Stimulated activated CD4-positive, alpha-beta T cell treated with anti-CD3 and anti-CD28 coated beads, TNF-alpha, amount 100 ng/mL, for 24 hours (primary cell): Measurements from ENCODE around the gene SLC22A23.
"Not testable (repeated sequence)": the region's sequence is repeated elsewhere in the genome, so short reads cannot be mapped to it uniquely, and the experiment has no call there.

Source experiments
- DNase-seq, 3 experiments: peaks; one replicate each; pipeline ENCODE4 v3.0.0-alpha.2; 2020; ENCODE audit warnings: low read depth in 3 of 3

Gene SLC22A23

GRCh38 chr6:3244832-3245161 lies 212.1 kb downstream of the SLC22A23 start:
- not testable (repeated sequence) for DNase-seq

- no peak for DNase-seq
These were observed 212.6 kb downstream of the SLC22A23 start for GRCh38 chr6:3244003-3244831.

- DNase-seq = no peak
These were observed 214.1 kb downstream of the SLC22A23 start for GRCh38 chr6:3242768-3243167.

GRCh38 chr6:3241745-3242144 lies 215.1 kb downstream of the SLC22A23 start:
- not testable (repeated sequence) for DNase-seq

- DNase-seq = no peak
These were observed 216.3 kb downstream of the SLC22A23 start for GRCh38 chr6:3240595-3240994.

- DNase-seq = no peak
These were observed 217.6 kb downstream of the SLC22A23 start for GRCh38 chr6:3239110-3239830.

GRCh38 chr6:3237761-3238662 lies 218.8 kb downstream of the SLC22A23 start:
- DNase-seq = no peak

- no peak for DNase-seq
These were observed 220.8 kb downstream of the SLC22A23 start for GRCh38 chr6:3236005-3236404.

GRCh38 chr6:3235486-3235885 lies 221.4 kb downstream of the SLC22A23 start:
- DNase-seq = no peak

- DNase-seq = no peak
These were observed 222.9 kb downstream of the SLC22A23 start for GRCh38 chr6:3233904-3234303.

- DNase-seq = no peak
These were observed 223.5 kb downstream of the SLC22A23 start for GRCh38 chr6:3233321-3233720.

GRCh38 chr6:3232017-3232945 lies 224.6 kb downstream of the SLC22A23 start:
- no peak for DNase-seq

- DNase-seq = no peak
These were observed 225.4 kb downstream of the SLC22A23 start for GRCh38 chr6:3231247-3232016.

- DNase-seq = no peak
These were observed 226.0 kb downstream of the SLC22A23 start for GRCh38 chr6:3230900-3231246.

GRCh38 chr6:3230256-3230882 lies 226.5 kb downstream of the SLC22A23 start:
- no peak for DNase-seq

GRCh38 chr6:3229566-3230178 lies 227.2 kb downstream of the SLC22A23 start:
- no peak for DNase-seq

- DNase-seq = no peak
These were observed 227.9 kb downstream of the SLC22A23 start for GRCh38 chr6:3228771-3229565.

- no peak for DNase-seq
These were observed 228.7 kb downstream of the SLC22A23 start for GRCh38 chr6:3228046-3228671.
